IPS DF 4.7 (cell line): ENCODE data around the gene MYO9A.

Source experiments
- DNase-seq: peaks from one replicate; pipeline ENCODE4 v3.0.0-alpha.2; 2013; ENCODE audit warnings: low spot score; ENCODE audit errors: extremely low read depth

MYO9A gene, protein sequence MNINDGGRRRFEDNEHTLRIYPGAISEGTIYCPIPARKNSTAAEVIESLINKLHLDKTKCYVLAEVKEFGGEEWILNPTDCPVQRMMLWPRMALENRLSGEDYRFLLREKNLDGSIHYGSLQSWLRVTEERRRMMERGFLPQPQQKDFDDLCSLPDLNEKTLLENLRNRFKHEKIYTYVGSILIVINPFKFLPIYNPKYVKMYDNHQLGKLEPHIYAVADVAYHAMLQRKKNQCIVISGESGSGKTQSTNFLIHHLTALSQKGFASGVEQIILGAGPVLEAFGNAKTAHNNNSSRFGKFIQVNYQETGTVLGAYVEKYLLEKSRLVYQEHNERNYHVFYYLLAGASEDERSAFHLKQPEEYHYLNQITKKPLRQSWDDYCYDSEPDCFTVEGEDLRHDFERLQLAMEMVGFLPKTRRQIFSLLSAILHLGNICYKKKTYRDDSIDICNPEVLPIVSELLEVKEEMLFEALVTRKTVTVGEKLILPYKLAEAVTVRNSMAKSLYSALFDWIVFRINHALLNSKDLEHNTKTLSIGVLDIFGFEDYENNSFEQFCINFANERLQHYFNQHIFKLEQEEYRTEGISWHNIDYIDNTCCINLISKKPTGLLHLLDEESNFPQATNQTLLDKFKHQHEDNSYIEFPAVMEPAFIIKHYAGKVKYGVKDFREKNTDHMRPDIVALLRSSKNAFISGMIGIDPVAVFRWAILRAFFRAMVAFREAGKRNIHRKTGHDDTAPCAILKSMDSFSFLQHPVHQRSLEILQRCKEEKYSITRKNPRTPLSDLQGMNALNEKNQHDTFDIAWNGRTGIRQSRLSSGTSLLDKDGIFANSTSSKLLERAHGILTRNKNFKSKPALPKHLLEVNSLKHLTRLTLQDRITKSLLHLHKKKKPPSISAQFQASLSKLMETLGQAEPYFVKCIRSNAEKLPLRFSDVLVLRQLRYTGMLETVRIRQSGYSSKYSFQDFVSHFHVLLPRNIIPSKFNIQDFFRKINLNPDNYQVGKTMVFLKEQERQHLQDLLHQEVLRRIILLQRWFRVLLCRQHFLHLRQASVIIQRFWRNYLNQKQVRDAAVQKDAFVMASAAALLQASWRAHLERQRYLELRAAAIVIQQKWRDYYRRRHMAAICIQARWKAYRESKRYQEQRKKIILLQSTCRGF (N-terminal part only)

DNA sequence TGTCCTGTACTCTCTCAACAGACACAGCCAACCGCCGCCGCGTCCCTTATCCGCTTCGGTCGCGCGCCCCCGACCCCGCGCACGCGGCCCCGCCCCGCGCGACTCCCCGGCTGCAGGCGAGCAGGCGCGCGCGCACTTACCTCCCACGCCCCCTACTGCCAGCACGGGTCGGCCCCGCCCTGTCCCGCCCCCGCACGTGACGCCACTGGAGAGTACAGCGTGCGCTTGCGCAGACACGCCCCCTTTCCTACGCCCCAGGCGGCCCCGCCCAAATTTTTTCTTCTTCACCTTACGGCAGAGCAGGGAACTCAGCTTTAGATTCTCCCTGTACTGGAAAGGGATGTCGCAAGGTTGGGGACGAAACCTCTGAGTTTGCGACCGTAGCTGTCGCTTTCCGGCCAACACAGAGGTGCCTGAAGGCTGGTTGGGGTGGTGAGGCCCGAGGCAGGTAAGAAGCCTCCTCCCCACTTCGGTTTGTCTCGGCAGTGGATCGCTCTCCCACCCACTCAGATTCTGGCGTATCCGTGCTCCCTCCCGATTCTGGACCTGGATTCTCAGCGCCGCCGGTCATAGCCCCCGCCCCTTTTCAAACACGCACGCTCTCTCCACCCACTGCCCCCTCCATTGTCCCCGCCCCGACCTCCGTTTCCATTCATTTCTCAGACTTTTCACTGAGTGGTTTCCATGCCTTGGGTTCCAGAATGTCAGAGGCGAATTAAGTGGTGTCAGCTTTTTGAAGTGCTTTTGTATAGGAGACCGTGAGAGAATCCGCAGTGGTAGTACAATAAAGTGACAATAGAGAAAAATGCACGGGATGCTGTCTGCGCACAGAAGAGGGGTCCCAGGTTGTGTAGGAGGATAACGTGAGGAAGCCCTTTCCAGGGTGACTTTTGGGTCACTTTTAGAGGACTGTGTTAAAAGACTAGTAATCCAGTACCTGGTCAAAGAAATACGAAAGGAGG is at the start of gene MYO9A, which contains the start of gene SENP8:
Gene MYO9A, minus strand, starts transcription at position 134 of the 962 bp plus-strand sequence. CDS start 71,587 bp downstream, outside the sequence.
Gene SENP8, plus strand, starts transcription at position 387 of the 962 bp plus-strand sequence. CDS start 21,221 bp downstream, outside the sequence.
- DNase-seq: peak; percentile 96

GRCh38 chr15:72167445-72167844 is 49.5 kb upstream of the MYO9A start:
- DNase-seq: no peak

GRCh38 chr15:72166716-72167417 is 48.9 kb upstream of the MYO9A start:
- no peak for DNase-seq

GRCh38 chr15:72163719-72164118 is 45.8 kb upstream of the MYO9A start:
- DNase-seq: no peak

DNA sequence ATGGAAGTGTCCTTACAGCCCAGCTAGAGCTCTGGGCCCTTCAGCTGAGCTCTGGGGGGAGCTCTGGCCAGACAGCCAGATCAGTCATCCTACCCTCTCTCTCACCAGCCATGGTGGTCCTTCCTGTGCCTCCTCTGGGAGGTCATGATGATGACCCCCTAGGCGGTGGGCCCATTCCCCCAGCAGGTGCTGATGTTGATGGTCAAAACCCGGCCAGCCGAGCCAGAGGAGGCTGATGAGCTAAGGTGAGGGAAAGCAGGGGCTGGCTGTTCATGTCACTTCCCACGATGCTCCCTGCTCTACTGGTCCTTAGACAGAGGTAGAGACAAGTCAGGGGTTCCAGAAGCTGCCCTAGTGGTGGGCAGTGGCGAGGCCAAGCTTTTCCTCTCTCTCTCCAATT is 44.6 kb upstream of the MYO9A start:
- DNase-seq: no peak

- no peak for DNase-seq
These were observed 43.6 kb upstream of the MYO9A start for GRCh38 chr15:72161361-72162132.

GRCh38 chr15:72160696-72161245 is 42.8 kb upstream of the MYO9A start:
- no peak for DNase-seq

- no peak for DNase-seq
These were observed 39.0 kb upstream of the MYO9A start for GRCh38 chr15:72156928-72157327.

GRCh38 chr15:72155635-72156616 is 38.0 kb upstream of the MYO9A start:
- peak; percentile 71 for DNase-seq

DNA sequence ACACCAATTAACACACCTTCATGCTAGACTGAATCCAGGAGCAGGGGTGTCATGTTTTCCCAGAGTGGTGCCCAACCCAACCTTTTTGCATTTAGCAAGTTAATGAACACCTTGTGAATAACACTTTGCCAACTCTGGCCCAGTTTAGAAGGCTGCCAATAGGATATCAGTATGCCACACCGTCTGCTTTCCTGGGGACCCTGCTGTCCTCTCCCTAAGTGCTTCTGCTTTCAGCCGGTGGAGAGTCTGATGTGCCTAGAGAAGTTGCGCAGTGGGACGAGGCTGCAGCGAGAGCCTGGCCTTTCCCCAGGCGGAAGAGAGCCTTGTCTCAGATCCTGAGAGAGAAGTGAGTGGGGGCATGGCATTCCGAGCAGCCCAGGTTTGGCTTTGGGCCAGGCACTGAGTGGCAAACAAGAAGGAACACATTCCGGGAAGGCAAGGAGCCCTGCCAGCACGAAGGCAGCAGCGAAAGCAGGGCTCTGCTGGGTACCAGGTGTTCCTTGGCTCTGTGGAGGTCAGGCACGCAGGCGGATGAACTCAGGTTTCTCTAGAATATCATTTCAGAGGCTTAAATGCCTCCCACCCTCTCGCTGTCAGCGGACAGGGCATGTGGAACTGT is 37.2 kb upstream of the MYO9A start:
- DNase-seq: no peak

DNA sequence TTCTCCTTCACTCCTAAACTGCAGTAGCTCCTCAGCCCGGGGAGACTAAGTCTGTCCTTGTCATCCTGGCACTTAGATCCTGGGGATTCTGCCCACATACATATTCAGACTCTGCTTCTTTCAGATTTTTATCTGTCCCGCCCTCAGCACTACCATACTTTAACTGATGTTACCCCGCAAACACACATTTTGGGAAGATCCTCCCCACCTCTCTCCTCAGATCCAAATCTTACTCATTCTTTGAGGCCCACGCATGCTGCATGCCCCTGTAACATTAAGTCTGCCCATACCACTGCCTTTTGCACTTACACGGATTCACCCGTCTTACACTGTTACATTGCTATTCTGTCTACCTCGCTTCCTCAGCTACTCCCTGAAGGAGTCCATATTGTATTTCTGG is 36.4 kb upstream of the MYO9A start:
- no peak for DNase-seq

DNA sequence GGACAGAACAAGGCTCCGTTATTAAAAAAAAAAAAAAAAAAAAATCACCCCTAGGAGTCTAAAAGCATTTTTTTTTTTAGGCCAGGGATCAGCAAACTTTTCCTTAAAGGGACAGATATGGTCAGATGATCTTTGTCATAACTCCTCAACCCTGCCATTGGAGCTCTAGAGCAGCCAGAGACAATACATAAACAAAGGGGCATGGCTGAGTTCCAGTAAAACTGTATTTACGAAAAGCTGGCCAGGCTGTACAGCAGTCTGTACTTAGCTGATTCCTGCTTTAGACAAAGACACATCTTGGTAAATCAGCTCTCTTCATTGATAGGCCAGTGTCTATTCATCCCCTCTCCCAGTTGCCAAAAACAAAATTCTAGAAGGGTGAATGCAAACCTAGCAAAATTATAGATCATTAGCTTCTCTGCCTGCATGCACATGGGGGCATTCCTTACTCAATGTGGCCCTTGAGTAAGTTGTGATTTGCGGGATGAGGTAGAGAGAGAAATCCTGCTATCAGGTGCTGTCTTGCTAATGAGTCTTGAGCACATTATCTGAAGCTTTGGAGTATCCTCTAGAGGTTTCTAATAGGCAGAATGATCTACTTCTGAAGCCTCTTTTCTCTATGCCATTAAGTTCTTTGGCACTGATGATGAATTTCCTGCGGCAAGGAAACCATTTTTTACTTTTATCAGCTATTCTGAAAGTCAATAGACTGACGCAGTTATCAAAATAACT is 35.5 kb upstream of the MYO9A start:
- no peak for DNase-seq

DNA sequence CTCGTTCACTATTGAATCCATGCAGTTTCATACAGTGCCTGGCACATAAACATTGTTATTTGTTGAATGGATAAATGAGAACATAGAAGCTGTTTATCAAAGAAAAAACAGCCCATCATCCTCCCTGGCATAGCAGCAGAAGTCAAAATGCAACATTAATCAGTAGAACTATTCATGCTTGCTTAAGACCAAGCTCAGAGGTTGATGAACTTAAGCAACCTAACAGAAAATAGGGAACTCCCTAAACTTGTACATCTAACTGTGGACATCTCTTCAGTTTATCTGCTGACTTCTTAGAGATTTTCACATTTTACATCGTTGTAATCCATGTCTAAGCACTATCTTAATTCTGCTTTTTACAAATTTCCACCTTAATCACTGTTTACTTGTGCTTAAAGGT is 29.5 kb upstream of the MYO9A start:
- no peak for DNase-seq

GRCh38 chr15:72146934-72147333 is 29.0 kb upstream of the MYO9A start:
- no peak for DNase-seq

DNA sequence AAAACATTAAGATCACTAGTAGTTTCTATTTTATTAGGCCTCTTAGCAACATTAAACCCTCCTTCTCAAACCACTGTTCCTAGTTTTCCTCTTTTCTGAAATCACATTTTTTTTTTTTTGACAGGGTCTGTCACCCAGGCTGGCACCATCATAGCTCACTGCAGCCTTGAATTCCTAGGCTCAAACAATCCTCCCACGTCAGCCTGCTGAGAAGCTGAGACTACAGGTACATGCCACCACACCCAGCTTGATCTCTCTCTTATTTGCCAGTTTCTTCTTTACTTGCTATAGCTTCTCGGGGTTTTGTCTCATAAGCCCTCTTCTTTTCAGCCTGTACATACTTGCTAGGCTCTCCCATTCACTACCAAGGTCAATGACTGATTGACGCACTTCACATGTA is 28.3 kb upstream of the MYO9A start:
- no peak for DNase-seq
